Osteocyte (in vitro differentiated cells): ENCODE results near the gene CYP46A1. TPM values are rescaled to one million over a fixed set of nuclear protein-coding genes. Genes with fewer than 3 reads are reported as not detected.
"Not testable (repeated sequence)": the region's sequence is repeated elsewhere in the genome, so short reads cannot be mapped to it uniquely, and the experiment has no call there.

ENCODE experiments used
- DNase-seq: peaks from one replicate; pipeline ENCODE4 v3.0.0; 2021; ENCODE audit warnings: mixed read lengths; ENCODE audit not compliant: unreplicated experiment; ENCODE audit errors: extremely low spot score
- H3K27ac Mint-ChIP-seq: one replicate; pipeline ENCODE4 v1.8.0; 2021; ENCODE audit warnings: mild to moderate bottlenecking, mixed read lengths; ENCODE audit not compliant: unreplicated experiment
- H3K27me3 Mint-ChIP-seq: one replicate; pipeline ENCODE4 v1.8.0; 2021; ENCODE audit warnings: mixed read lengths; ENCODE audit not compliant: unreplicated experiment
- H3K36me3 Mint-ChIP-seq: one replicate; pipeline ENCODE4 v1.8.0; 2021; ENCODE audit warnings: mixed read lengths; ENCODE audit not compliant: unreplicated experiment
- H3K4me1 Mint-ChIP-seq: one replicate; pipeline ENCODE4 v1.8.0; 2021; ENCODE audit warnings: mixed read lengths; ENCODE audit not compliant: unreplicated experiment
- H3K4me3 Mint-ChIP-seq: one replicate; pipeline ENCODE4 v1.8.0; 2021; ENCODE audit warnings: mild to moderate bottlenecking, moderate library complexity, mixed read lengths; ENCODE audit not compliant: unreplicated experiment
- H3K9me3 Mint-ChIP-seq: one replicate; pipeline ENCODE4 v1.8.0; 2021; ENCODE audit warnings: mixed read lengths; ENCODE audit not compliant: unreplicated experiment
- total RNA-seq: library from RNA; stranded (reverse); gene quantifications from 2 replicates; pipeline ENCODE4 v1.2.1, GENCODE V29; 2021
- TF ChIP-seq, protein P1 (sequence below): fragments of 200-600 bp; sonication (generic); IDR thresholded peaks from 2 replicates; pipeline ENCODE4 v1.5.0; 2021; ENCODE audit warnings: antibody characterized with exemption, mild to moderate bottlenecking, moderate library complexity

The CYP46A1 gene
- total RNA-seq, 1 donor from 2014 or later = 1.3 TPM

DNA sequence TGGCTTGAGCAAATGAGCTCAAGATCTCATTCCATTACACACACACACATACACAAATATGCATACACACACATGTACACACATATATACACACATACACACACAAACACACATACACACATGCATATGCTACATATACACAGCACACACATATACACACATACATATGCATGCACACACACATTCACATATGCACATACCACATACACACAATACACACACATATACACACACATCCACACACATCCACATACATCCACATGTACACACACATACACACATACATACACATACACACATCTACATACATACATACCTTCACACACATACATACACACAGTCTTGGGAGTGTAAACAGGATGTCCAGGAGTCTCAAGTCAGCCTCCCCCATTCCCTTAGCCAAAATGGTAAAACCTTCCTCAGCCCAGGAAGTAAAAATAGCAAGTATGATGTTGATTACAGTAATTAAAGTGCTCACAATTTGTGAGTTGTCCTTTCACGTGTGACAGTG lies 26.4 kb upstream of the CYP46A1 start:
- Mint-ChIP-seq H3K9me3 (no peaks in the 10 kb centered on the region), H3K4me1 (peaks cover 13% of the 10 kb centered on the region), H3K36me3 (no peaks in the 10 kb centered on the region), H3K27me3 (no peaks in the 10 kb centered on the region), H3K4me3 (no peak overlapping the region), H3K27ac (no peak overlapping the region)
- DNase-seq = no peak
- TF ChIP-seq, protein P1, sequence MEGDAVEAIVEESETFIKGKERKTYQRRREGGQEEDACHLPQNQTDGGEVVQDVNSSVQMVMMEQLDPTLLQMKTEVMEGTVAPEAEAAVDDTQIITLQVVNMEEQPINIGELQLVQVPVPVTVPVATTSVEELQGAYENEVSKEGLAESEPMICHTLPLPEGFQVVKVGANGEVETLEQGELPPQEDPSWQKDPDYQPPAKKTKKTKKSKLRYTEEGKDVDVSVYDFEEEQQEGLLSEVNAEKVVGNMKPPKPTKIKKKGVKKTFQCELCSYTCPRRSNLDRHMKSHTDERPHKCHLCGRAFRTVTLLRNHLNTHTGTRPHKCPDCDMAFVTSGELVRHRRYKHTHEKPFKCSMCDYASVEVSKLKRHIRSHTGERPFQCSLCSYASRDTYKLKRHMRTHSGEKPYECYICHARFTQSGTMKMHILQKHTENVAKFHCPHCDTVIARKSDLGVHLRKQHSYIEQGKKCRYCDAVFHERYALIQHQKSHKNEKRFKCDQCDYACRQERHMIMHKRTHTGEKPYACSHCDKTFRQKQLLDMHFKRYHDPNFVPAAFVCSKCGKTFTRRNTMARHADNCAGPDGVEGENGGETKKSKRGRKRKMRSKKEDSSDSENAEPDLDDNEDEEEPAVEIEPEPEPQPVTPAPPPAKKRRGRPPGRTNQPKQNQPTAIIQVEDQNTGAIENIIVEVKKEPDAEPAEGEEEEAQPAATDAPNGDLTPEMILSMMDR = no peak

DNA sequence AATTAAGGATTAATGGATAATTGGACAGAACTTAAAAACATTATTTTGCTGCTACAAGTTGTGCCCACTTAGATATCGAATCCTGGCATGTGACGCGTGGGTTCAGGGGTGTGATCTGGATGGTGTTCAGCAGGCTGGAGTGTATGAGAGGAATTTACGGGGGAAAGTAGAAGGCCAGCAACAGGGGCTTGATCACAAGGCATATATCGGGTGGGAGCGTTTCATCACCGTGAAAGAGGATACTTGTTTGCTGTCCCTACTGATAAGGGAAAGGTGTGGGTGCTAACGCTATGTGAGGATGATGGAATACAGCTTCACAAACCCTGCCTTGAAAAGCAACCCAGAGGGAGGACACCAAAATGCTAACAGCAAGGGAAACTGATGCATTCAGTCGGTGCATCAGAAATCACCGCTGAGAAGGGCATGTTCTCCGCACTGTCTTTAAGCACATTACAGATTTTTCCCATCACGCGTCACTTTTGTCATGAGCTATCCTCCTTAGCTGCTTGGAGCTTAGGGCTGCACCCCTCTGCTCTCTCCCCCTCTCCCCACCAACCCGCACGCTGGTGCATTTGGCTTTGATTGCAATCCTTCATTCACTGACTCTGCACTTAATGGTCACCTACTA lies 25.8 kb upstream of the CYP46A1 start:
- no peak for DNase-seq
- TF ChIP-seq, protein P1 = no peak

DNA sequence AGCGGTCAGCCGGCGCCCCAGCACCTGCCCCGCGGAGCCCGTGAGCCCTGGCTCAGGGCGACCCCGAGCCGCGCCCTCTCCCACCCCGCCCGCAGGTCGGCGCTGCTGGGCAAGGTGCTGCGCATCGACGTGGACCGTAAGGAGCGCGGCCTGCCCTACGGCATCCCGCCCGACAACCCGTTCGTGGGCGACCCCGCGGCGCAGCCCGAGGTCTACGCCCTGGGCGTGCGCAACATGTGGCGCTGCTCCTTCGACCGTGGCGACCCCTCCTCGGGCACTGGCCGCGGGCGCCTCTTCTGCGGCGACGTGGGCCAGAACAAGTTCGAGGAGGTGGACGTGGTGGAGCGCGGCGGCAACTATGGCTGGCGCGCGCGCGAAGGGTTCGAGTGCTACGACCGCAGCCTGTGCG lies 24.8 kb upstream of the CYP46A1 start:
- Mint-ChIP-seq H3K27me3 (no peaks in the 10 kb centered on the region), H3K36me3 (no peaks in the 10 kb centered on the region), H3K9me3 (no peaks in the 10 kb centered on the region), H3K27ac (no peak overlapping the region), H3K4me3 (no peak overlapping the region), H3K4me1 (peaks cover 13% of the 10 kb centered on the region)
- TF ChIP-seq, protein P1 = no peak
- DNase-seq = no peak

More for the DNA sequence above, 25.8 kb upstream of the CYP46A1 start:
- Mint-ChIP-seq H3K36me3 (no peaks in the 10 kb centered on the region), H3K27ac (no peak overlapping the region), H3K4me1 (peaks cover 13% of the 10 kb centered on the region), H3K27me3 (no peaks in the 10 kb centered on the region), H3K9me3 (no peaks in the 10 kb centered on the region), H3K4me3 (no peak overlapping the region)

DNA sequence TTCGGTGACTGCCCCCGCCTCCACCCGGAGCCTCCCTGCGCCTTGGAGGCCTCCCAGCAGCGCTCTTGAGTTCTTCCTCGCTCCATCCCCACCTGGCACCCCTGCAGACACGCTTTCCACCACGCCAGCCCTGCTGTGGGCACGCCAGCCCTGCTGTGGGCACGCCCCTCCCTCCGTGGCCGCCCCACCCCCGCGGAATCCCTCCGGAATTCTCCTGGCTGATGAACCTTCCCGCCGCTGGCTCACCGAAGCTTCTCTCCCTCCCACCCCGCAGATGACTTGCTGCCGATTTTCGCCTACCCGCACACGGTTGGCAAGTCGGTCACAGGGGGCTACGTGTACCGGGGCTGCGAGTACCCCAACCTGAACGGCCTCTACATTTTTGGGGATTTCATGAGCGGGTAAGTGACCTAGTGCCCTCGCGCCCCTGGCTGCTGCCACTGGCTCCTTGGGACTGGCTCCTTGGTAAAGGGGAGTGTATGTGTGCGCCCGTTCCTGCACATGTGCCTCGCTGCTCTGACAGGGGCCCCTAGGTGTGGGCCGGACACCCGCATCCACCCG lies 24.0 kb upstream of the CYP46A1 start:
- no peaks in the 10 kb centered on the region for H3K36me3 Mint-ChIP-seq
- H3K4me3 Mint-ChIP-seq = no peak overlapping the region
- TF ChIP-seq, protein P1 = no peak
- no peaks in the 10 kb centered on the region for H3K9me3 Mint-ChIP-seq
- H3K27me3 Mint-ChIP-seq = no peaks in the 10 kb centered on the region
- peaks cover 14% of the 10 kb centered on the region for H3K4me1 Mint-ChIP-seq
- H3K27ac Mint-ChIP-seq = no peak overlapping the region
- no peak for DNase-seq

DNA sequence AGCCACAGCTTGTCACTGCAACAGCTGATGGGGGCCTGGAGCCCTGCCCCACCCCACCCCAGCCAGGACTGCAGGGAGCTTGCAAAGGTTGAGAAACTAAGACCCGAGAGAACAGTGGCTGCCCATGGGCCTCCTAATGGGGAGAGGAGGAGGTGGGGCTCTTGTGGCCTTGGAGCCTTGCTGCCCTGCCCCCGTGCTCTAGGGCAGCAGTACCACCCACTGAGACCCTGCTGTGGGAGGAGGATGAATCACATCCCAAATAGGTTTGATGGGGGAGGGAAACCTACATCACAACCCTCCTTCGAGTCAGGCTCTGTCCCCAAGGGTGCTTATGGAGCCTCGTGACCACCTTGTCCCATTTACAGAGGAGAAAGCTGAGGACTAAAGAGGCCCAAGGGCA lies 23.3 kb upstream of the CYP46A1 start:
- peaks cover 14% of the 10 kb centered on the region for H3K4me1 Mint-ChIP-seq
- no peaks in the 10 kb centered on the region for H3K36me3 Mint-ChIP-seq
- DNase-seq = no peak
- TF ChIP-seq, protein P1 = no peak
- H3K4me3 Mint-ChIP-seq = no peak overlapping the region
- H3K27me3 Mint-ChIP-seq = no peaks in the 10 kb centered on the region
- H3K9me3 Mint-ChIP-seq = no peaks in the 10 kb centered on the region
- H3K27ac Mint-ChIP-seq = no peak overlapping the region

DNA sequence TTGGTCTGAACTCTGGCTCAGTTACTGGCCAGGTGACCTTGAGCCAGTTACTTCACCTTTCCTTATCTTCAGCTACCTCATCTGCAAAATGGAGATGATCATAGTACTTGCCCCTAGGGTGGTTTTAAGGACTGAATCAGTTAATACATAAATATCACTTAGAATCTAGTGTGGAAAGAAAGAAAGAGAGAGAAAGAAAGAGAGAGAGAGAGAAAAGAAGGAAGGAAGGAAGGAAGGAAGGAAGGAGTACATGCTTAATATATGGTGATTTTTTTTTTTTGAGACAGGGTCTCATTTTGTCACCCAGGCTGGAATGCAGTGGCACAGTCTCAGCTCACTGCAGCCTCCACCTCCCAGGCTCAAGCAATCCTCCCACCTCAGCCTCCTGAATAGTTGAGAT lies 22.9 kb upstream of the CYP46A1 start:
- not testable (repeated sequence) for DNase-seq, H3K27me3 Mint-ChIP-seq, H3K9me3 Mint-ChIP-seq, H3K4me3 Mint-ChIP-seq, H3K27ac Mint-ChIP-seq, H3K36me3 Mint-ChIP-seq
- H3K4me1 Mint-ChIP-seq = peaks cover 14% of the 10 kb centered on the region
